Smooth muscle cell of the umbilical artery (primary cell): Measurements from ENCODE around the gene VWA2. TPM values are rescaled to one million over a fixed set of nuclear protein-coding genes. Genes with fewer than 3 reads are reported as not detected.

ENCODE experiments used
- total RNA-seq: library from RNA; depleted of rRNA; stranded (reverse); fragments of >200 nt; gene quantifications from 2 replicates; pipeline ENCODE4 v1.2.3, GENCODE V29; 2014

The VWA2 gene
- not detected in 2 replicates for total RNA-seq

GRCh38 chr10:114239117-114239993, at the start of gene VWA2:
TSS of gene VWA2 (plus strand) at chr10:114239254. CDS start at chr10:114248714, 9,460 bp downstream.

Other genes starting within 250 kb of the VWA2 start
- not detected in 2 replicates for gene ADRB1, start 195.4 kb upstream of the VWA2 start, total RNA-seq
- 16.9 and 22.4 TPM in 2 replicates for gene CCDC186, start 65.1 kb upstream of the VWA2 start, total RNA-seq
- gene TDRD1, start 59.9 kb upstream of the VWA2 start, total RNA-seq: 0.05 TPM in 1 of 2 replicates, not detected in the other
- 0.05 and 0.30 TPM in 2 replicates for gene AFAP1L2, start 165.2 kb downstream of the VWA2 start, total RNA-seq